Lower leg skin (tissue), 4 donors: ENCODE measurements around the gene LCN12. TPM values are rescaled to one million over a fixed set of nuclear protein-coding genes. Genes with fewer than 3 reads are reported as not detected.

Source experiments
- DNase-seq, 2 donors: peaks; one replicate each; pipeline ENCODE4 v3.0.0-alpha.2; 2019; ENCODE audit warnings: low spot score in 2 of 2
- H3K4me3 ChIP-seq: fragments of 200-600 bp; sonication (generic); 2 replicates; pipeline ENCODE4 v1.5.1; 2017; ENCODE audit warnings: mild to moderate bottlenecking, low read depth; ENCODE audit not compliant: poor library complexity, severe bottlenecking
- CTCF ChIP-seq, 3 donors: fragments of 450-650 bp; IDR thresholded peaks; one replicate each; pipeline ENCODE4 v1.5.1; 2016; ENCODE audit warnings: antibody characterized with exemption in 3 of 3, mild to moderate bottlenecking in 3 of 3, moderate library complexity in 2 of 3
- POLR2A ChIP-seq, 2 donors: fragments of 450-650 bp; IDR thresholded peaks; one replicate each; pipeline ENCODE4 v1.6.1; 2016 to 2017; ENCODE audit warnings: antibody characterized with exemption in 2 of 2, mild to moderate bottlenecking in 1 of 2, moderate library complexity in 1 of 2
- WGBS, 2 donors: methylation state at CpG; one replicate each; pipeline ENCODE4 v1.1.5; 2018; 5-methylcytosine and 5-hydroxymethylcytosine counted together
- intact Hi-C: fragments of 100-400 bp; cut with DNase I; formaldehyde crosslinking; loops from one replicate; pipeline ENCODE4 v1.15.0; 2023; ENCODE audit warnings: low total_unique reads
- total RNA-seq, 4 donors: library from RNA; depleted of rRNA; stranded (reverse); fragments of >200 nt; gene quantifications; one replicate each; pipeline ENCODE4 v1.1.0, GENCODE V29; 2016

The LCN12 gene
- total RNA-seq, 4 donors from 2014 or later, result not detected

GRCh38 chr9:136973618-136974617 is 21.8 kb downstream of the LCN12 start:
- H3K4me3 ChIP-seq, result no peak overlapping the region
- DNase-seq, result no peak
- intact Hi-C loops, result no loop called here
- TF ChIP-seq CTCF (IDR thresholded peaks at IDR 0.05) (no peak), POLR2A (IDR thresholded peaks at IDR 0.05) (no peak)
- 82 to 85% methylated on average over 27 to 29 of the region's 29 CpGs for WGBS, 2 donors

GRCh38 chr9:136974817-136975535 is 22.9 kb downstream of the LCN12 start:
- no peak for TF ChIP-seq POLR2A (IDR thresholded peaks at IDR 0.05)
- TF ChIP-seq CTCF (IDR thresholded peaks at IDR 0.05), result no peak
- intact Hi-C loops, result no loop called here
- no peak for DNase-seq
- WGBS, 2 donors, result 43 to 45% methylated on average over 13 to 14 of the region's 15 CpGs
- no peak overlapping the region for H3K4me3 ChIP-seq

- no peak for TF ChIP-seq POLR2A (IDR thresholded peaks at IDR 0.05)
- TF ChIP-seq CTCF (IDR thresholded peaks at IDR 0.05), result no peak
- WGBS, 2 donors, result 30 to 44% methylated on average over 7 to 14 of the region's 14 CpGs
- intact Hi-C loops, result no loop called here
- no peak for DNase-seq
- H3K4me3 ChIP-seq, result no peak overlapping the region
Observed at GRCh38 chr9:136975644-136976043, 23.6 kb downstream of the LCN12 start.

GRCh38 chr9:136977223-136977622 is 25.1 kb downstream of the LCN12 start, which contains the start of gene PTGDS:
Gene PTGDS (plus strand): TSS chr9:136977504. CDS start chr9:136977579, 75 bp downstream.
- TF ChIP-seq CTCF (IDR thresholded peaks at IDR 0.05) (no peak), POLR2A (IDR thresholded peaks at IDR 0.05) (no peak)
- H3K4me3 ChIP-seq, result no peak within 1 kb of the TSS
- WGBS, 2 donors, result 72 to 84% methylated on average over 8 to 9 of the region's 10 CpGs
- intact Hi-C loops, result no loop called here
- DNase-seq, result no peak

GRCh38 chr9:136977649-136978072 is 25.6 kb downstream of the LCN12 start:
- TF ChIP-seq POLR2A (IDR thresholded peaks at IDR 0.05) (no peak), CTCF (IDR thresholded peaks at IDR 0.05) (no peak)
- intact Hi-C loops, result no loop called here
- no peak for DNase-seq
- no peak overlapping the region for H3K4me3 ChIP-seq
- WGBS, 2 donors, result 34 to 72% methylated on average over 3 to 21 of the region's 33 CpGs
